HCT116 (cell line): ENCODE data around the gene RYR2.

Experiments used
- CEBPB ChIP-seq: IDR thresholded peaks from 2 replicates; pipeline ENCODE4 v1.6.1; 2012; ENCODE audit warnings: low read depth
- CTCF ChIP-seq, 3 experiments: fragments of 200-600 bp in 1 of 3; sonication (generic) in 1 of 3; IDR thresholded peaks in 2 of 3; conservative IDR thresholded peaks in 1 of 3; 2 replicates each; pipeline ENCODE4 v1.5.1; 2012 to 2017; ENCODE audit warnings: low read depth in 2 of 3, low read length in 2 of 3, antibody characterized with exemption in 1 of 3, borderline replicate concordance in 1 of 3, control low read depth in 1 of 3, mild to moderate bottlenecking in 1 of 3, mixed read lengths in 1 of 3, mixed run types in 1 of 3, moderate library complexity in 1 of 3; ENCODE audit not compliant: insufficient read depth in 1 of 3
- EGR1 ChIP-seq: IDR thresholded peaks from 2 replicates; pipeline ENCODE4 v1.6.1; 2012; ENCODE audit warnings: low read depth
- EZH2 ChIP-seq: fragments of 200-600 bp; sonication (generic); IDR thresholded peaks from 2 replicates; pipeline ENCODE4 v1.6.1; 2017; ENCODE audit warnings: antibody characterized with exemption, mixed run types
- EZH2phosphoT487 ChIP-seq: fragments of 200-600 bp; IDR thresholded peaks from 2 replicates; pipeline ENCODE4 v1.6.1; 2018; ENCODE audit warnings: antibody characterized with exemption, borderline replicate concordance
- JUND ChIP-seq: IDR thresholded peaks from 2 replicates; pipeline ENCODE4 v1.6.1; 2012
- POLR2A ChIP-seq: IDR thresholded peaks from 2 replicates; pipeline ENCODE4 v1.7.0; 2011; ENCODE audit warnings: borderline replicate concordance; ENCODE audit not compliant: insufficient read depth, insufficient read length; ENCODE audit errors: extremely low read depth
- POLR2AphosphoS5 ChIP-seq: IDR thresholded peaks from 2 replicates; pipeline ENCODE4 v1.6.1; 2011; ENCODE audit warnings: mild to moderate bottlenecking, low read depth, low read length, moderate library complexity
- REST ChIP-seq: IDR thresholded peaks from 2 replicates; pipeline ENCODE4 v1.6.1; 2012; ENCODE audit warnings: low read depth
- SIN3A ChIP-seq: IDR thresholded peaks from 2 replicates; pipeline ENCODE4 v1.6.1; 2012; ENCODE audit warnings: low read depth
- SP1 ChIP-seq: IDR thresholded peaks from 2 replicates; pipeline ENCODE4 v1.6.1; 2012; ENCODE audit warnings: low read depth
- TCF7L2 ChIP-seq: IDR thresholded peaks from 2 replicates; pipeline ENCODE4 v1.7.0; 2011; ENCODE audit warnings: borderline replicate concordance, inconsistent platforms; ENCODE audit not compliant: insufficient read depth, insufficient read length; ENCODE audit errors: extremely low read depth
- YY1 ChIP-seq: IDR thresholded peaks from 2 replicates; pipeline ENCODE4 v1.6.1; 2011; ENCODE audit warnings: low read length, low read depth, moderate library complexity, mild to moderate bottlenecking; ENCODE audit not compliant: insufficient replicate concordance; ENCODE audit errors: extremely low read depth

- TF ChIP-seq EZH2 (no peak), JUND (no peak), SP1 (no peak), CTCF (IDR thresholded peaks at IDR 0.05 in 2 of 3, conservative IDR thresholded peaks at IDR 0.05 in 1 of 3; ENCODE audit: borderline replicate concordance in 1 of 3, insufficient read depth in 1 of 3, low read depth in 2 of 3, low read length in 2 of 3) (no peak), POLR2A (no peak), POLR2AphosphoS5 (no peak), TCF7L2 (no peak), CEBPB (no peak), REST (no peak), EGR1 (no peak), SIN3A (no peak), EZH2phosphoT487 (no peak), YY1 (no peak)
Observed at GRCh38 chr1:237679687-237680086, 637.7 kb downstream of the RYR2 start.
